MM.1S (cell line): ENCODE data around the gene TIMP2.

ENCODE experiments used
- DNase-seq: peaks from one replicate; pipeline ENCODE4 v3.0.0-alpha.2; 2015
- H2AFZ ChIP-seq: fragments of 300-600 bp; sonication (generic); 2 replicates; pipeline ENCODE4 v1.6.0; 2016; ENCODE audit warnings: antibody characterized with exemption, low read length
- H3F3A ChIP-seq: fragments of 300-600 bp; sonication (generic); 2 replicates; pipeline ENCODE4 v1.6.1; 2016; ENCODE audit warnings: mild to moderate bottlenecking, antibody characterized with exemption, low read length, moderate library complexity, mixed read lengths; ENCODE audit not compliant: insufficient read depth
- H3K27ac ChIP-seq: fragments of 300-600 bp; sonication (generic); 2 replicates; pipeline ENCODE4 v1.5.1; 2016; ENCODE audit warnings: mild to moderate bottlenecking, low read length
- H3K27me3 ChIP-seq: fragments of 300-600 bp; sonication (generic); replicated peaks from 2 replicates; pipeline ENCODE4 v1.6.0; 2016; ENCODE audit warnings: low read length; ENCODE audit not compliant: insufficient read depth
- H3K36me3 ChIP-seq: fragments of 300-600 bp; sonication (generic); replicated peaks from 2 replicates; pipeline ENCODE4 v1.6.1; 2016; ENCODE audit warnings: mild to moderate bottlenecking, low read length, mixed read lengths; ENCODE audit not compliant: insufficient read depth
- H3K4me1 ChIP-seq: fragments of 300-600 bp; sonication (generic); 2 replicates; pipeline ENCODE4 v1.6.1; 2016; ENCODE audit warnings: low read length, mixed read lengths
- H3K4me2 ChIP-seq: fragments of 300-600 bp; sonication (generic); 2 replicates; pipeline ENCODE4 v1.6.0; 2016; ENCODE audit warnings: low read depth, low read length
- H3K4me3 ChIP-seq: fragments of 300-600 bp; sonication (generic); 2 replicates; pipeline ENCODE4 v1.5.1; 2016; ENCODE audit warnings: low read length, mixed read lengths
- H3K79me2 ChIP-seq: fragments of 300-600 bp; sonication (generic); 2 replicates; pipeline ENCODE4 v1.6.1; 2016; ENCODE audit warnings: mixed run types, low read length, mixed read lengths
- H3K9ac ChIP-seq: fragments of 300-600 bp; sonication (generic); 2 replicates; pipeline ENCODE4 v1.6.1; 2016; ENCODE audit warnings: low read length, mixed read lengths
- H3K9me2 ChIP-seq: fragments of 300-600 bp; sonication (generic); replicated peaks from 2 replicates; pipeline ENCODE4 v1.6.1; 2016; ENCODE audit warnings: mild to moderate bottlenecking, low read length, mixed read lengths; ENCODE audit not compliant: insufficient read depth
- H3K9me3 ChIP-seq: fragments of 300-600 bp; sonication (generic); replicated peaks from 2 replicates; pipeline ENCODE4 v1.6.1; 2016; ENCODE audit warnings: mild to moderate bottlenecking, low read length, mixed read lengths; ENCODE audit not compliant: insufficient read depth
- H4K20me1 ChIP-seq: fragments of 300-600 bp; sonication (generic); 2 replicates; pipeline ENCODE4 v1.6.1; 2016; ENCODE audit warnings: mild to moderate bottlenecking, low read length, moderate library complexity, mixed read lengths; ENCODE audit not compliant: insufficient read depth
- EZH2 ChIP-seq: fragments of 300-600 bp; sonication (generic); optimal IDR thresholded peaks from 2 replicates; pipeline ENCODE3; 2017; ENCODE audit warnings: low read depth, mild to moderate bottlenecking, antibody characterized with exemption, low read length, mixed read lengths
- EZH2phosphoT487 ChIP-seq: fragments of 300-600 bp; sonication (generic); IDR thresholded peaks from 2 replicates; pipeline ENCODE4 v1.6.1; 2018; ENCODE audit warnings: antibody characterized with exemption, low read length
- TF ChIP-seq, protein P1 (sequence below): fragments of 300-600 bp; sonication (generic); IDR thresholded peaks from 2 replicates; pipeline ENCODE4 v1.5.1; 2016; ENCODE audit warnings: antibody characterized with exemption, low read length, mixed read lengths

TIMP2 gene

GRCh38 chr17:78885956-78886355 is 39.2 kb downstream of the TIMP2 start:
- Histone ChIP-seq H3K4me1 (peaks cover 16% of the 10 kb centered on the region), H3K4me2 (no peak overlapping the region), H3F3A (peaks cover 24% of the 10 kb centered on the region), H3K27ac (no peak overlapping the region), H3K9me2 (no peaks in the 10 kb centered on the region), H3K4me3 (no peak overlapping the region), H3K27me3 (no peaks in the 10 kb centered on the region), H4K20me1 (no peaks in the 10 kb centered on the region), H2AFZ (no peak overlapping the region), H3K36me3 (no peaks in the 10 kb centered on the region), H3K79me2 (peaks cover 83% of the 10 kb centered on the region), H3K9ac (no peak overlapping the region), H3K9me3 (no peaks in the 10 kb centered on the region)
- no peak for DNase-seq
- TF ChIP-seq, protein P1, sequence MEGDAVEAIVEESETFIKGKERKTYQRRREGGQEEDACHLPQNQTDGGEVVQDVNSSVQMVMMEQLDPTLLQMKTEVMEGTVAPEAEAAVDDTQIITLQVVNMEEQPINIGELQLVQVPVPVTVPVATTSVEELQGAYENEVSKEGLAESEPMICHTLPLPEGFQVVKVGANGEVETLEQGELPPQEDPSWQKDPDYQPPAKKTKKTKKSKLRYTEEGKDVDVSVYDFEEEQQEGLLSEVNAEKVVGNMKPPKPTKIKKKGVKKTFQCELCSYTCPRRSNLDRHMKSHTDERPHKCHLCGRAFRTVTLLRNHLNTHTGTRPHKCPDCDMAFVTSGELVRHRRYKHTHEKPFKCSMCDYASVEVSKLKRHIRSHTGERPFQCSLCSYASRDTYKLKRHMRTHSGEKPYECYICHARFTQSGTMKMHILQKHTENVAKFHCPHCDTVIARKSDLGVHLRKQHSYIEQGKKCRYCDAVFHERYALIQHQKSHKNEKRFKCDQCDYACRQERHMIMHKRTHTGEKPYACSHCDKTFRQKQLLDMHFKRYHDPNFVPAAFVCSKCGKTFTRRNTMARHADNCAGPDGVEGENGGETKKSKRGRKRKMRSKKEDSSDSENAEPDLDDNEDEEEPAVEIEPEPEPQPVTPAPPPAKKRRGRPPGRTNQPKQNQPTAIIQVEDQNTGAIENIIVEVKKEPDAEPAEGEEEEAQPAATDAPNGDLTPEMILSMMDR = no peak

- Histone ChIP-seq H2AFZ (no peak overlapping the region), H3F3A (peaks cover 16% of the 10 kb centered on the region), H3K4me1 (peaks cover 12% of the 10 kb centered on the region), H3K4me2 (no peak overlapping the region), H3K79me2 (peaks cover 92% of the 10 kb centered on the region), H3K27me3 (no peaks in the 10 kb centered on the region), H3K4me3 (no peak overlapping the region), H4K20me1 (no peaks in the 10 kb centered on the region), H3K9me2 (no peaks in the 10 kb centered on the region), H3K9me3 (no peaks in the 10 kb centered on the region), H3K27ac (no peak overlapping the region), H3K36me3 (no peaks in the 10 kb centered on the region), H3K9ac (no peak overlapping the region)
- no peak for DNase-seq
- TF ChIP-seq, protein P1 = no peak
- no peak for TF ChIP-seq EZH2
- no peak for TF ChIP-seq EZH2phosphoT487
Observed at GRCh38 chr17:78884876-78885667, 40.1 kb downstream of the TIMP2 start.

- no peaks in the 10 kb centered on the region for H3K9me3 ChIP-seq
- TF ChIP-seq, protein P1 = no peak
- TF ChIP-seq EZH2phosphoT487 = no peak
- no peak for TF ChIP-seq EZH2
- peaks cover 10% of the 10 kb centered on the region for H3K4me1 ChIP-seq
- peaks cover 100% of the 10 kb centered on the region for H3K79me2 ChIP-seq
- H4K20me1 ChIP-seq = no peaks in the 10 kb centered on the region
- H3K9me2 ChIP-seq = no peaks in the 10 kb centered on the region
- H3K27me3 ChIP-seq = no peaks in the 10 kb centered on the region
- no peak overlapping the region for H2AFZ ChIP-seq
- H3F3A ChIP-seq = peaks cover 8% of the 10 kb centered on the region
- no peak overlapping the region for H3K27ac ChIP-seq
- DNase-seq = no peak
- H3K9ac ChIP-seq = no peak overlapping the region
- no peaks in the 10 kb centered on the region for H3K36me3 ChIP-seq
- H3K4me2 ChIP-seq = no peak overlapping the region
- no peak overlapping the region for H3K4me3 ChIP-seq
Observed at GRCh38 chr17:78884148-78884825, 40.9 kb downstream of the TIMP2 start.
